Peyer's patch (tissue), 4 donors: ENCODE data around the gene RNF157.

Experiments
- CTCF ChIP-seq, 6 experiments: fragments of 450-650 bp in 4 of 6; fragments of 200-600 bp in 2 of 6; sonication (generic) in 1 of 6; IDR thresholded peaks; one replicate each; pipeline ENCODE4 v1.5.1; 2017 to 2019; ENCODE audit warnings: antibody characterized with exemption in 6 of 6, mild to moderate bottlenecking in 3 of 6, moderate library complexity in 1 of 6
- POLR2A ChIP-seq, 2 donors: fragments of 450-650 bp; IDR thresholded peaks; one replicate each; pipeline ENCODE4 v1.5.1; 2017; ENCODE audit warnings: antibody characterized with exemption in 2 of 2, mild to moderate bottlenecking in 2 of 2, moderate library complexity in 2 of 2

- TF ChIP-seq CTCF (IDR thresholded peaks at IDR 0.05): no peak
- TF ChIP-seq POLR2A (IDR thresholded peaks at IDR 0.05): no peak
Measured at GRCh38 chr17:76263896-76264295, 23.6 kb upstream of the RNF157 start.
